HG03565 (cell line): ENCODE data around the gene PPWD1.
"Not testable (repeated sequence)": the region's sequence is repeated elsewhere in the genome, so short reads cannot be mapped to it uniquely, and the experiment has no call there.

ENCODE experiments used
- ATAC-seq: cut with Tn5 transposase; IDR thresholded peaks from one replicate; pipeline ENCODE4 v1.9.1; 2021; ENCODE audit warnings: mild to moderate bottlenecking, moderate library complexity; ENCODE audit not compliant: unreplicated experiment

PPWD1 gene

DNA sequence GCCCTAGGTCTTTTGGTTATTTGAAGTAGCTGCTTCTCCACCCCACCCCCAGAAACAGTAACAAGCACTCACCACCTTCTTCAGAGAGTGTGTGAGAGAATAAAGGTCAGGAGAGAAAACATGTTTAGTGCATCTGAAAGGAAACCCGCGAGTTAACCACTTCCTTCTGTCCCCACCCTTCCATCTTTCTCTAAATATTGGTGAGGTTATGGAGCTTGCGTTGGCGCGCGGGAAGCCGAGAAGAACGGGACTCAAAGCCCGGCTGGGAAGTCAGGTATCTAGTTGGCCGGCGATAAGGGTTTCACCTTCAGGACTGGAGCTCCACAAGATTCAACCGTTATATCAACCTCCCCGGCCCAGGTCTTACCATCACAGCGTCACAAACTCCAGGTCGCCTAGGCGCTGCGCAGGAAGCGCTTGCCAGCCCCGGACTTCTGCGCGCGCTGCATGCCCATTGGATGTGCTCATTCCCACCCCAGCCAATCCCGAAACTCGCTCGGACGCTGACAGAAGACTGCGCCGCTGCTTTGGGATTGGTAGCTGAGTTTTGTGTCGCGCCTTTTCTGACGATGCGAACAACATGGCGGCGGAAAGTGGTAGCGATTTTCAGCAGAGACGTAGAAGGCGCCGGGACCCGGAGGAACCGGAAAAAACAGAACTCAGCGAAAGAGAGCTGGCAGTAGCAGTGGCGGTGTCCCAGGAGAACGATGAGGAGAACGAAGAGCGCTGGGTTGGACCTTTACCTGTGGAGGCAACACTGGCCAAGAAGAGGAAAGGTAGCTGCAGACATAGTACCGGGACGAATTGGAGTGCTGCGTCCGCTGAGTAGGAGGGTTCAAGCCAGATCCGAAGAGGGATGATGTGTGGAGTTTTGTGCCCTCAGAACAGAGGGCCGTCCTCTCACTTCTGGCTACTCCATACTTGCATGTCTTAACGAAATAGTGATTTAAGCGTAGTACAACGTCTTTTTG is at the start of gene PPWD1, which contains the start of gene CENPK:
Gene PPWD1, plus strand, starts transcription at position 566 of the 971 bp plus-strand sequence. Its CDS starts 15 bp downstream, at position 581.
Gene CENPK, minus strand, starts transcription at position 438 of the 971 bp plus-strand sequence. CDS start 8,261 bp downstream, outside the sequence.
- ATAC-seq: peak; percentile 98

- no peak for ATAC-seq
These were observed 37.4 kb upstream of the PPWD1 start for GRCh38 chr5:65525726-65526125.

GRCh38 chr5:65530904-65531303 is 32.2 kb upstream of the PPWD1 start:
- ATAC-seq: no peak

- ATAC-seq: no peak
These were observed 27.5 kb upstream of the PPWD1 start for GRCh38 chr5:65535529-65535987.

- ATAC-seq: no peak
These were observed 23.3 kb upstream of the PPWD1 start for GRCh38 chr5:65539827-65540226.

DNA sequence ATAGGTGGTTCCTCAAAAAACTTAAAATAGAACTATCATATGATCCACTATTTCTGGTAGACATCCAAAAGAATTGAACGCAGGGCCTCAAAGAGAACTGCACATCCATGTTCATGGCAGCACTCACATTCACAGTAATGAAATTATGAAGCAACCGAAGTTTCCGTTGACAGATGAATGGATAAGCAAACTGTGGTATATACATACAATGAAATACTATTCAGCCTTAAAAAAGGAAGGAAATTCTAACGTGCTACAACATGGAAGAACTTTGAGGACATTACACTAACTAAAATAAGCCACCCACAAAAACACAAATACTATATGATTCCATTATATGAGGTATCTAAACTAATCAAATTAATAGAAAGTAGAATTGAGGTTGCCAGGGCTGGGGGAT is 18.6 kb upstream of the PPWD1 start:
- no peak for ATAC-seq

GRCh38 chr5:65546141-65546540 is 17.0 kb upstream of the PPWD1 start:
- ATAC-seq: no peak

DNA sequence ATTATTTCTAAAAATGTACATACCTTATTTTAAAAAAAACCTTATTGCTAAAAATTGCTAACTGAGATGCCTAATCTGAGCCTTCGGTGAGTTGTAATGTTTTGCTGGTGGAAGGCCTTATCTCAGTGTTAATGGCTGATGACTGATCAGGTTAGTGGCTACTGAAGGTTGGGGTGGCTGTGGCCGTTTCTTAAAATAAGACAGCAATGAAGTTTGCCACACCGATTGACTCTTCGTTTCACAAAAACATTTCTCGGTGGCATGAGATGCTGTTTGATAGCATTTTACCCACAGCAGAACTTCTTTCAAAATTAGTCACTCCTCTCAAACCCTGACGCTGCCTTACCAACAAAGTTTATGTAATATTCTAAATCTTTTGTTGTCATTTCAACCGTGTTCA is 14.8 kb upstream of the PPWD1 start:
- ATAC-seq: no peak

DNA sequence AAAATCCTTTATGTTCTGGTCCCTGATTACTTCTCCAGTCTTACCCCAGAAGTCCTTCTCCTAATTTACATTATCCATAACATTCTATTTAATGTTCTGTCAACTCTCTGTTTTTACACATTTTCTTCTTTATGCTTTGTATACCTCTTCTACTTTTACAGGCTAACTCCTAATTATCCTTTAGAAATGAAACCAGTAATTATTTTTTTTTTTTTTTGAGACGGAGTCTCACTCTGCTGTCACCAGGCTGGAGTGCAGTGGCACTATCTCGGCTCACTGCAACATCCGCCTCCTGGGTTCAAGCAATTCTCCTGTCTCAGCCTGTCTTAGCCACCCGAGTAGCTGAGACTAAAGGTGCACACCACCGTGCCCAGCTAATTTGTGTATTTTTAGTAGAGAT is 9.2 kb upstream of the PPWD1 start:
- ATAC-seq: no peak

- ATAC-seq: no peak
These were observed 7.8 kb upstream of the PPWD1 start for GRCh38 chr5:65555287-65555686.

GRCh38 chr5:65556181-65556580 is 6.9 kb upstream of the PPWD1 start:
- ATAC-seq: no peak

DNA sequence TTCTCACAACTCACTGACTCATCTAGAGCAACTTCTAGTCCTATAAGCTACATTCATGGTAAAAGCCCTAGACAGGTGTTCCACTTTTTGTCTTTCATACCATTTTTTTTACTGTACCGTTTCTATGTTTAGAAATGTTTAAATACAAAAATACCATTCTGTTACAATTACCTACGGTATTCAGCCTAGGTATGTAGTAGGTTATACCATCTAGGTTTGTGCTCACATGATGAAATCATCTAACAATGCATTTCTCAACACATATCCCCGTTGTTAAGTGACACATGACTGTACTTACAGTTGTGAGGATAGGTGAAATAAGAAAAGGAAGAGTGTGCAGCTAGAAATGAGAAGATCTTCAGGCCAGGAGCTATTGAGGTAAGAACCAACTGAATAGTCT is 6.4 kb upstream of the PPWD1 start:
- ATAC-seq: no peak

GRCh38 chr5:65563777-65564176 is 681 bp downstream of the PPWD1 start:
- ATAC-seq: no peak

GRCh38 chr5:65566505-65566904 is 3.4 kb downstream of the PPWD1 start:
- ATAC-seq: no peak

DNA sequence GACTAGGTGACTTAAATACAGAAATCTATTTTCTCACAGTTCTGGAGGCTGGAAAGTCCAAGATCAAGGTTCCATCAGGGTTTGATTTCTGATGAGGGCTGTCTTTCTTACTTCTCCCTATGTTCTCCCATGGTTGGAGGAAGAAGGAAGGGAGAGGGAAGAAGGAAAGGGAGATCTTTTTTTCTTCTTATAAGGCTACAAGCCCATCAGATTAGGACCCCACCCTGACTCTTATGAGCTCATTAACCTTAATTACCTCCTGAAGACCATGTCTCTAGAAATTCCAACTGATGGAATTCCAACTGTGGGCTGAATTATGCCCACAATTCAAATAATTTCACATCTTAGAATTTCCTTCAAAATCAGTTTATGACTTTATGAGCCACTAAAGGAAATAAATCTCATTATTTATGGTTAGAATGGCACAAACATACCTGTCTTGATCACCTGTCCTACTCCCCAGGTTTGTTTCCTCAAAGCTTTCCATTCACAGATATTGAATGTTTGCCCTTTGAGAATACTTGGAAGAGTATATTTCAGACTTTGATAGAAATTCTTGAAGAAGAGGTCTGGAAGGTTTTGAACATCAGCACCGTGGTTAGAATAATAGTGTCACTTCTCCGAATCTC is 7.6 kb downstream of the PPWD1 start:
- no peak for ATAC-seq

DNA sequence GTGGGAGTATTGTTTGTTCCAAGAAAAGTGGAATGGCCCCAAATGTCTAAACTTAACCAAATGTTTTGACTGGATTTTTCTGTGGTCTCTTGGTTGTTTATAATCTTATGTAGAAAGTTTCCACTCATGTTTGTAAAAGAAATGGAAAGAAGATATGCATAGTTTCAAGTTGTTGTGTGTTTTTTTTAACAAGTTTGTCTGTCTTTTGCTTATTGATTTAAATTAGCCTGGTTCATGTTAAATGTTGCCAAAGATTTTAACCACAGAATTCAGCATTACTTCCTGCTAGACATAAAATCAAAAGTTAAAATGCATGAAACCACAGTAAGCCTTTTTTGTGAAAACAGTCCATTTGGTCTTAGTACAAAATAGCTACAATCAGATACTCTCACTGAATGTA is 14.0 kb downstream of the PPWD1 start:
- ATAC-seq: no peak

DNA sequence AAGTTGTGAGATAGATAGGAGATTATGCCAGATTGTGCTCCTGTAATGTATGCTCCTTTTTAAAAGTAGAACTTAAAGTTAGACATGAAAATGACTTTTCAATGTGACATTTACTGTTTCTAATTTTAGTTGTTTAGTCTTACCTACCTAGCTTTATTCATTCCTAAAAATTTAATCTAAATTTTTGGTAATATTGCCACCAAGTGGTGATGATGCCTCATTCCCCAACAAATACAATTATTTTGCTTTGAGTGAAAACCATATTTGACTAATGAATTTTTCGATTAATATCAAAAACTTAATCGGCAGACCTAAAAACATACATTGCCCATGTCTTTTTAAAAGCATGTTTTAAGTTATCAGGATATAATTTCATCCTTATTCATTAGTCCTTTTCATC is 25.6 kb downstream of the PPWD1 start:
- no peak for ATAC-seq

DNA sequence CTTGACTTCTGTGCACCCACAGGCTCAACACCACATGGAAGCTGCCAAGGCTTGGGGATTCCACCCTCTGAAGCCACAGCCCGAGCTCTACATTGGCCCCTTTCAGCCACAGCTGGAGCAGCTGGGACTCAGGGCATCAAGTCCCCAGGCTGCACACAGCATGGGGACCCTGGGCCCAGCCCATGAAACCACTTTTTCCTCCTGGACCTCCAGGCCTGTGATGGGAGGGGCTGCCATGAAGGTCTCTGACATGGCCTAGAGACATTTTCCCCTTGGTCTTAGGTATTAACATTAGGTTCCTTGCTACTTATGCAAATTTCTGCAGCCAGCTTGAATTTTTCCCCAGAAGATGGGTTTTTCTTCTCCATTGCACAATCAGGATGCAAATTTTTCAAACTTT is 38.7 kb downstream of the PPWD1 start:
- not testable (repeated sequence) for ATAC-seq

- no peak for ATAC-seq
These were observed 48.4 kb downstream of the PPWD1 start for GRCh38 chr5:65611524-65611923.

- no peak for ATAC-seq
These were observed 49.3 kb downstream of the PPWD1 start for GRCh38 chr5:65612298-65612907.

DNA sequence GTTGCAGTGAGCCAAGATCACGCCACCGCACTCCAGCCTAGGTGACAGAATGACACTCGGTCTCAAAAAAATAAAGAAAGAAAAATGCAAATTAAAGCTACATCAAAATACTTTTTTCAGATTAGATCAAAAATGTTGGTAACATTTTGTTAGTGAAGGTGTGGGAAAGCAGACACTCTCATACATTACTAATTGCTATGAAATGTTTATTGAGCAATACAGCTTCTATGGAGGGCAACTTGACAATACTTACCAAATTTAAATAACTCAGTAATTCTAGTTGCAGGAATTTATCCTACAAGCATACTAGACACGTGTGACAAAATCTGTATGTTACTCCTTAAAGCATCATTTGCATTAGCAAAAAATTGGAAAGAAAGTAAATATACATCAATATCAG is 56.9 kb downstream of the PPWD1 start:
- no peak for ATAC-seq
